Adrenal gland (tissue), 12 donors: ENCODE measurements around the gene RNASE1. TPM values are rescaled to one million over a fixed set of nuclear protein-coding genes. Genes with fewer than 3 reads are reported as not detected.

ENCODE experiments used
- DNase-seq, 7 donors: peaks; one replicate each; pipeline ENCODE4 v3.0.0-alpha.2; 2019 to 2020
- H3K27ac ChIP-seq, 5 donors: fragments of 200-600 bp; sonication (generic) in 4 of 5; 1 replicate in 3 of 5; 2 replicates in 2 of 5; pipeline versions ENCODE4 v1.5.1 to v1.8.0; 2016 to 2020; ENCODE audit warnings: mild to moderate bottlenecking in 1 of 5
- H3K27me3 ChIP-seq: fragments of 200-600 bp; 2 replicates; pipeline ENCODE4 v1.8.0; 2021
- H3K36me3 ChIP-seq, 2 donors: fragments of 200-600 bp; replicated peaks in 1 of 2; 1 replicate in 1 of 2; 2 replicates in 1 of 2; pipeline versions ENCODE4 v1.5.1 to v1.8.0; 2018 to 2022
- H3K4me1 ChIP-seq, 2 donors: fragments of 200-600 bp; replicated peaks in 1 of 2; 1 replicate in 1 of 2; 2 replicates in 1 of 2; pipeline versions ENCODE4 v1.5.1 to v1.8.0; 2018 to 2021
- H3K4me3 ChIP-seq, 4 donors: fragments of 200-600 bp; sonication (generic) in 3 of 4; one replicate each; pipeline ENCODE4 v1.5.1; 2016 to 2018
- H3K9me3 ChIP-seq, 3 donors: fragments of 200-600 bp; sonication (generic) in 1 of 3; replicated peaks in 1 of 3; 1 replicate in 2 of 3; 2 replicates in 1 of 3; pipeline versions ENCODE4 v1.5.1 to v1.8.0; 2016 to 2021
- POLR2A ChIP-seq, 2 donors: fragments of 450-650 bp; IDR thresholded peaks; one replicate each; pipeline ENCODE4 v1.6.1; 2017; ENCODE audit warnings: antibody characterized with exemption in 2 of 2, mild to moderate bottlenecking in 2 of 2, moderate library complexity in 1 of 2
- WGBS, 4 donors: extraction: QIAGEN DNeasy Blood & Tissue Kit in 2 of 4; methylation state at CpG; one replicate each; pipeline versions ENCODE4 v1.1.5 to v1.1.7; 2013 to 2017; 5-methylcytosine and 5-hydroxymethylcytosine counted together
- intact Hi-C, 2 donors: fragments of 100-400 bp; cut with DNase I; formaldehyde crosslinking; loops; one replicate each; pipeline versions ENCODE4 v1.14.1 to v1.15.0; 2022 to 2023
- polyA plus RNA-seq, 3 donors: library from polyadenylated mRNA; stranded (reverse); fragments of 200-250 nt in 2 of 3; fragments of 350-450 nt in 1 of 3; fragmentation: Illumina TruSeq in 1 of 3; extraction: RNeasy Lipid Tissue Mini Kit (QIAGEN cat#74804) in 1 of 3; gene quantifications; one replicate each; pipeline ENCODE4 v1.2.3, GENCODE V29; 2013 to 2014
- total RNA-seq, 9 donors: library from RNA; depleted of rRNA in 4 of 9; stranded (reverse); fragments of >200 nt in 4 of 9; fragments of 120-200 nt in 1 of 9; fragmentation: NEBNext Ultra II Directional in 1 of 9; extraction: Animal tissue kit (Norgen Biotek cat#: 25700) in 1 of 9; gene quantifications; one replicate each; pipeline versions ENCODE4 v1.1.0 to v1.2.4, GENCODE V29; 2013 to 2023
- TF ChIP-seq, protein P1 (sequence below), 6 experiments: fragments of 450-650 bp in 4 of 6; fragments of 200-600 bp in 2 of 6; sonication (generic) in 1 of 6; IDR thresholded peaks; 1 replicate in 5 of 6; 2 replicates in 1 of 6; pipeline versions ENCODE4 v1.5.1 to v1.8.0; 2016 to 2021; ENCODE audit warnings: antibody characterized with exemption in 6 of 6, mild to moderate bottlenecking in 2 of 6, moderate library complexity in 1 of 6
- donor health status: healthy with polysubstance abuse.
- donor health status: Bipolar disorder and iron deficiency.
- donor health status: DM: yes; HTN: yes; CAD: no.
- donor health status: DM: no; HTN: no; CAD: no.
- donor health status: DM: no; HTN: no; CAD: no.
- donor health status: DM: yes; HTN: yes; CAD: no.

Gene RNASE1
- total and polyA plus RNA-seq, 12 donors = 103 to 2,068 (median 529) TPM

DNA sequence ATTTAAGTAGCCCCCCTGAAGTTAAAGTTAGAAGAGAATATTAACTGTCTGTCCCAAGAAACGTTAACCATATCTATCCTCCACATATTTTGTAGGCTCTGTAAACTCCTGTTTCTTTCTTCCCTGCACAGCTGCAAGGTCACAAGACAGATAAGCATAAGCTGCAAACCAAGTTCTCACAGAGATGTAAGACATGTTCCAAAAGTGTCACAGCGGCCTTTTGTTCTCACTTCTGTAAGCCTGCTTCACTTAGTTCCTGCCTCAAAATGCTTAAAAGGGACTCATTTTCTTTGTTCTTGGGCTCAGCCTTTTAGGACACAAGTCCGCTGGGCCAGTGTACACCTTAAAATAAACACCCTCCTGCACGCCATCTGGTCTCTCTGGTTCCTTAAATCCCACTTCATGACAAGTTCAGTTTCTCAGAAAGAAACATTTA is 3.2 kb downstream of the RNASE1 start:
- intact Hi-C loops = no loop called here
- peak overlapping the region in 3 of 5 donors; percentile 55 to 80 (median 70) for H3K27ac ChIP-seq
- 13 to 19% (median 18%) methylated on average over 4 of the region's 4 CpGs for WGBS, 4 donors
- peak overlapping the region in 1 of 4 donors; percentile 52 for H3K4me3 ChIP-seq
- TF ChIP-seq, protein P1, sequence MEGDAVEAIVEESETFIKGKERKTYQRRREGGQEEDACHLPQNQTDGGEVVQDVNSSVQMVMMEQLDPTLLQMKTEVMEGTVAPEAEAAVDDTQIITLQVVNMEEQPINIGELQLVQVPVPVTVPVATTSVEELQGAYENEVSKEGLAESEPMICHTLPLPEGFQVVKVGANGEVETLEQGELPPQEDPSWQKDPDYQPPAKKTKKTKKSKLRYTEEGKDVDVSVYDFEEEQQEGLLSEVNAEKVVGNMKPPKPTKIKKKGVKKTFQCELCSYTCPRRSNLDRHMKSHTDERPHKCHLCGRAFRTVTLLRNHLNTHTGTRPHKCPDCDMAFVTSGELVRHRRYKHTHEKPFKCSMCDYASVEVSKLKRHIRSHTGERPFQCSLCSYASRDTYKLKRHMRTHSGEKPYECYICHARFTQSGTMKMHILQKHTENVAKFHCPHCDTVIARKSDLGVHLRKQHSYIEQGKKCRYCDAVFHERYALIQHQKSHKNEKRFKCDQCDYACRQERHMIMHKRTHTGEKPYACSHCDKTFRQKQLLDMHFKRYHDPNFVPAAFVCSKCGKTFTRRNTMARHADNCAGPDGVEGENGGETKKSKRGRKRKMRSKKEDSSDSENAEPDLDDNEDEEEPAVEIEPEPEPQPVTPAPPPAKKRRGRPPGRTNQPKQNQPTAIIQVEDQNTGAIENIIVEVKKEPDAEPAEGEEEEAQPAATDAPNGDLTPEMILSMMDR (IDR thresholded peaks at IDR 0.05) = no peak
- no peak for TF ChIP-seq POLR2A (IDR thresholded peaks at IDR 0.05)
- H3K4me1 ChIP-seq = peaks cover 9 to 12% of the 10 kb centered on the region in 2 donors
- H3K9me3 ChIP-seq = no peaks in the 10 kb centered on the region
- peak in 2 of 7 donors; percentile 7 to 27 for DNase-seq
- no peaks in the 10 kb centered on the region for H3K27me3 ChIP-seq
- no peaks in the 10 kb centered on the region for H3K36me3 ChIP-seq

DNA sequence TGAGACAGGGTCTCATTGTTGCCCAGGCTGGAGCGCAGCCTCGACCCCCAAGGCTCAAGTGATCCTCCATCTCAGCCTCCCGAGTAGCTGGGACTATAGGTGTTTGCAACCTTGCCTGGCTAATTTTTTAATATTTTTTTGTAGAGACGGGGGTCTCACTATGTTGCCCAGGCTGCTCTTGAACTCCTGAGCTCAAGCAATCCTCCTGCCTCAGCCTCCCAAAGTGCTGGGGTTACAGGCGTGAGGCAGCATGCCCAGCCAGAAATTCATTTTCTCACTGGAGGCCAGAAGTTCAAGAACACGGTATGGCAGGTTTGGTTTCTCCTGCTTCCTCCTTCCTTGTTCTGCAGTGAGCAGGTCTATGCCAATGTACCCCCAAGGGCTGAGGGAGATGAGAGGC is 3.7 kb downstream of the RNASE1 start:
- WGBS, 4 donors = 76 to 83% (median 78%) methylated on average over 6 of the region's 6 CpGs
- H3K27ac ChIP-seq = peak overlapping the region in 2 of 5 donors; percentile 26 to 44
- no peak for TF ChIP-seq POLR2A (IDR thresholded peaks at IDR 0.05)
- TF ChIP-seq, protein P1 (IDR thresholded peaks at IDR 0.05) = no peak
- intact Hi-C loops = no loop called here
- H3K27me3 ChIP-seq = no peaks in the 10 kb centered on the region
- H3K36me3 ChIP-seq = no peaks in the 10 kb centered on the region
- no peak for DNase-seq
- H3K4me1 ChIP-seq = peaks cover 9 to 12% of the 10 kb centered on the region in 2 donors
- H3K9me3 ChIP-seq = no peaks in the 10 kb centered on the region
- H3K4me3 ChIP-seq = no peak overlapping the region

DNA sequence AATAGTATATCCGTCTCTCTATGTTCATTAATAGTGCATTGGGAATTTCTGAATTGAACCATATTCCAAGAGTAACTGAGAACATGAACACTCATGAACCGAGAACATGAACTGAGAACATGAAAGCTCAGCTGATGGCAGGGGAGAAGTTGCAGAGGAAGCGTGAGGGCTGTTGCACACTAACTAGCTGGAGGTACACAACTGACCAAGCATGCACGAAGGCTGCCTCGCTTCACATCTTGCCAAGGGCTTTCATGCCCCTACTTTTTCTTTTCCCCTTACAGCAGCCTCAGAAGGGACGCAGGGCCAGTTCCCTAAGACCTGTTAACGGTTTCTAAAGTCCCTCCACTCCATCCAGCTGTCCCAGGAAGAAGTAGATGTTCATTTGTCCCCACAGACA is 4.3 kb downstream of the RNASE1 start:
- intact Hi-C loops = no loop called here
- Histone ChIP-seq H3K9me3 (no peaks in the 10 kb centered on the region), H3K4me1 (peaks cover 9 to 12% of the 10 kb centered on the region in 2 donors), H3K27me3 (no peaks in the 10 kb centered on the region), H3K27ac (peak overlapping the region in 1 of 5 donors; percentile 44), H3K36me3 (no peaks in the 10 kb centered on the region), H3K4me3 (no peak overlapping the region)
- TF ChIP-seq POLR2A (IDR thresholded peaks at IDR 0.05) = no peak
- TF ChIP-seq, protein P1 (IDR thresholded peaks at IDR 0.05) = no peak
- 66 to 74% (median 71%) methylated on average over 7 of the region's 7 CpGs for WGBS, 4 donors
- peak in 1 of 7 donors; percentile 39 for DNase-seq

DNA sequence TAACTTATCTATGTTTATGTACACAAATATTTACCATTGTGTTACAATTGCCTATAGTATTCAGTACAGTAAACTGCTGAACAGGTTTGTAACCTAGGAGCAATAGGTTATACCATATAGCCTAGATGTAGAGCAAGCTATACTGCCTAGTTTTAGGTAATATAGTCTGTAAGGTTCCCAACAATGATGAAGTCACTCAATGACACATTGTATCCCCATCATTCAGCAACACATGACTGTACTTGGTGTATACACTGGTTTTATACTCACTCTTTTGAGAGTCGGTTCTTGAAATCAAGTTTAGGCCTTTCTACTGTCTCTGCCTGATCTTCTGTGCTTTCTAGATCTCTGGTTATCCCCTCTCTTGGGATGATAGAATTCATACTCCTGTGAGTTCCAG is 5.5 kb downstream of the RNASE1 start:
- peaks cover 4 to 5% of the 10 kb centered on the region in 2 donors for H3K4me1 ChIP-seq
- no peak overlapping the region for H3K4me3 ChIP-seq
- DNase-seq = no peak
- H3K27ac ChIP-seq = no peak overlapping the region
- intact Hi-C loops = no loop called here
- H3K9me3 ChIP-seq = no peaks in the 10 kb centered on the region
- TF ChIP-seq, protein P1 (IDR thresholded peaks at IDR 0.05) = no peak
- no peak for TF ChIP-seq POLR2A (IDR thresholded peaks at IDR 0.05)
- WGBS, 4 donors = 75 to 100% (median 85%) methylated on average over 1 of the region's 1 CpG
- no peaks in the 10 kb centered on the region for H3K36me3 ChIP-seq
- no peaks in the 10 kb centered on the region for H3K27me3 ChIP-seq
